ENCODE results near the gene SEL1L3. TPM values are rescaled to one million over a fixed set of nuclear protein-coding genes. Genes with fewer than 3 reads are reported as not detected.

SEL1L3 gene
- total RNA-seq, 1 experiment from 2014 or later, result 48.3 TPM

DNA sequence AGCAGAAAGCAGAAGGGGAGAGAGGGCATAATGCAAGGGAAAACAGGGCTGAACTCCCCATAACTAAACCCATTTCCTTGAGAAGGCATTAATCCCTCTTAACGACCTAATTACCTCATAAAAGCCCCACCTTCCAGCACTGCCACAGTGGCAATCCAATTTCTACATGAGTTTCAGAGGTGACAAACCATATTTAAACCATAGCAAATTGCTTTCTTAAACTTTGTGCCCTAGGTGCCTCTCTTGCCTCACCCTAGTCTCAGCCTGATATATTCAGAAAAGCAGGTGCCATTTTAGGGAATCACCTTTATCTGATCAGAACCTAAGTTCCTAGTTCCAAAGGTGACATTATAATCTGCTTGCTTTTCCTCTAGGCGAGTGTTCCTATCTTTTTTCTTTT lies 158.3 kb downstream of the SEL1L3 start:
- no peak overlapping the region for H3K23ac ChIP-seq (ENCODE audit: insufficient read length, low read depth, low read length)
- no peak overlapping the region for H3K56ac ChIP-seq (ENCODE audit: insufficient read length, low read depth, low read length)
- no peak overlapping the region for H3K14ac ChIP-seq (ENCODE audit: insufficient read depth, low read length)
- H3K4me1 ChIP-seq (ENCODE audit: insufficient read depth, low read length), result no peaks in the 10 kb centered on the region
- H2BK15ac ChIP-seq (ENCODE audit: low read depth, low read length), result no peak overlapping the region
- no peaks in the 10 kb centered on the region for H3K9me3 ChIP-seq (ENCODE audit: control insufficient read depth, low read depth, low read length)
- H2BK12ac ChIP-seq (ENCODE audit: insufficient read length, low read depth, low read length), result no peak overlapping the region
- H3K9ac ChIP-seq (ENCODE audit: extremely low read depth, insufficient read length, low read length), result no peak overlapping the region
- no peaks in the 10 kb centered on the region for H3K79me1 ChIP-seq (ENCODE audit: insufficient read depth, low read depth, low read length, poor library complexity, severe bottlenecking)
- Mint-ChIP-seq H3K9me3 (peaks cover 5 to 7% of the 10 kb centered on the region in 2 experiments), H3K36me3 (ENCODE audit: insufficient read depth in 1 of 3, low read depth in 3 of 3) (peaks cover 2 to 8% (median 4%) of the 10 kb centered on the region in 3 experiments; a peak in 6 of 7 replicates), H3K4me3 (no peak overlapping the region), H3K27ac (no peak overlapping the region), H3K27me3 (ENCODE audit: low read depth) (no peaks in the 10 kb centered on the region; the same call in 1 of the 2 replicates), H3K4me1 (no peaks in the 10 kb centered on the region)
- WGBS (ENCODE audit: extremely low coverage, insufficient read length, low lambda C conversion rate), result no CpG with 5 or more reads among the region's 2 CpGs
- no peak overlapping the region for H2AK5ac ChIP-seq (ENCODE audit: insufficient read length, low read length)
- no peaks in the 10 kb centered on the region for H3K27me3 ChIP-seq (ENCODE audit: insufficient read depth, low read length)
- H4K20me1 ChIP-seq (ENCODE audit: control insufficient read depth, insufficient read depth, insufficient read length), result no peaks in the 10 kb centered on the region
- H4K5ac ChIP-seq (ENCODE audit: insufficient read length, low read depth, low read length), result no peak overlapping the region
- no peaks in the 10 kb centered on the region for H3K79me2 ChIP-seq (ENCODE audit: insufficient read depth, low read length)
- no peak for DNase-seq
- TF ChIP-seq, protein P1, sequence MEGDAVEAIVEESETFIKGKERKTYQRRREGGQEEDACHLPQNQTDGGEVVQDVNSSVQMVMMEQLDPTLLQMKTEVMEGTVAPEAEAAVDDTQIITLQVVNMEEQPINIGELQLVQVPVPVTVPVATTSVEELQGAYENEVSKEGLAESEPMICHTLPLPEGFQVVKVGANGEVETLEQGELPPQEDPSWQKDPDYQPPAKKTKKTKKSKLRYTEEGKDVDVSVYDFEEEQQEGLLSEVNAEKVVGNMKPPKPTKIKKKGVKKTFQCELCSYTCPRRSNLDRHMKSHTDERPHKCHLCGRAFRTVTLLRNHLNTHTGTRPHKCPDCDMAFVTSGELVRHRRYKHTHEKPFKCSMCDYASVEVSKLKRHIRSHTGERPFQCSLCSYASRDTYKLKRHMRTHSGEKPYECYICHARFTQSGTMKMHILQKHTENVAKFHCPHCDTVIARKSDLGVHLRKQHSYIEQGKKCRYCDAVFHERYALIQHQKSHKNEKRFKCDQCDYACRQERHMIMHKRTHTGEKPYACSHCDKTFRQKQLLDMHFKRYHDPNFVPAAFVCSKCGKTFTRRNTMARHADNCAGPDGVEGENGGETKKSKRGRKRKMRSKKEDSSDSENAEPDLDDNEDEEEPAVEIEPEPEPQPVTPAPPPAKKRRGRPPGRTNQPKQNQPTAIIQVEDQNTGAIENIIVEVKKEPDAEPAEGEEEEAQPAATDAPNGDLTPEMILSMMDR (conservative IDR thresholded peaks at IDR 0.05), result no peak
- no peak overlapping the region for H3K27ac ChIP-seq (ENCODE audit: insufficient read length, low read depth, low read length)
- no peak overlapping the region for H3T11ph ChIP-seq (ENCODE audit: low read length)
- no peak overlapping the region for H3K4me2 ChIP-seq (ENCODE audit: insufficient read depth, insufficient read length, low read length)
- no peak overlapping the region for H3K18ac ChIP-seq (ENCODE audit: insufficient read length, low read depth, low read length)
- no peaks in the 10 kb centered on the region for H3K23me2 ChIP-seq (ENCODE audit: insufficient read length, low read depth, low read length, poor library complexity, severe bottlenecking)
- H4K91ac ChIP-seq (ENCODE audit: insufficient read length, low read depth, low read length), result no peak overlapping the region
- no peak overlapping the region for H2BK20ac ChIP-seq (ENCODE audit: low read depth, low read length, poor library complexity, severe bottlenecking)
- H3K4ac ChIP-seq (ENCODE audit: low read depth, low read length), result no peak overlapping the region
- no peak overlapping the region for H2AFZ ChIP-seq (ENCODE audit: low read length)
- no peak overlapping the region for H4K8ac ChIP-seq (replicated peaks; ENCODE audit: insufficient read length, low read depth, low read length)
- no peak overlapping the region for H2BK120ac ChIP-seq (ENCODE audit: low read depth, low read length, poor library complexity, severe bottlenecking)
- no peak overlapping the region for H2BK5ac ChIP-seq (ENCODE audit: insufficient read length, low read length)

Data from H9 (cell line).